NCI-H82 treated with DMSO at 0.1 percent for 48 hours (cell line): ENCODE measurements around the gene CUX1.

Source experiments
- DNase-seq: peaks from one replicate; lab custom pipeline; 2025; ENCODE audit not compliant: unreplicated experiment; lab: John Stamatoyannopoulos, UW

CUX1 gene

DNA sequence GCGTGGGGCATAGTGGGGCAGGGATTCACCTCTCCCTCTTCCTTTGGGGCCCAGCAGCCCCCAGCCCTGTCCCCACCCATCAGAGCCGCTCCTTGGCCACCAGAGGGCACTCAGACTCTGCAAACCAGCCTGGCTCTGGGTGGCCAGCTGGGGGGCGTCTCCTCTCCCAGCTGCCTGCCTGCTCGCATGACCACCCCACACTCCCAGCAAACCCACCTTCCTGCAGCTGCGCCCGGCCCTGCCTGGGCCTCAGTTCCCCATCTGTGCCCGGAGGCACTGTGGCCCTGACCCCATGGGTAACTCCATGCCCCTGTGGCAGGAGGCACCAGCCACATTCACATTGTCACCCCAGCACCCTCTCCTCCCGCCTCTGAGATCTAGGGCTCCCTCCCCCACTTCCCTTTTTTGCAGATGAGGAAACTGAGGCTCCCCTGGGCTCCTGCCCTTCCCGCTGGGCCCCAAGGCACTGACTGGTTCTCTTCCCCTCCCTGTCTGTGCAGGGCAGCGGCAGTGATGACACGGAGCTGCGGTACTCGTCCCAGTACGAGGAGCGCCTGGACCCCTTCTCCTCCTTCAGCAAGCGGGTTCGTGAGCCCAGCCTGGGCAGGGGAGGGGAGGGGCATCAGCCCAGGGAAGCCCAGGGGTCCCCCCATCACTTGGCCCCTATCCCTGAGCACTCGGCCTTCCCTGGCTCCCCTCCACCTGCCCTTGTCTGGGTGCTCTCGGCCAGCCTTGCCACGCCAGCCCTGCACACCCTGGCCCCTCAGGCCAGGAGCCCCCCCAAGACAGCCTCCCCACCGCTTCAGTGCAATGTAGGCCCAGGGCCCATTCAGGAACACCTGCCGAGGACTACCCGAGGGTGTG is 462.3 kb downstream of the CUX1 start:
- DNase-seq, result peak; percentile 44

DNA sequence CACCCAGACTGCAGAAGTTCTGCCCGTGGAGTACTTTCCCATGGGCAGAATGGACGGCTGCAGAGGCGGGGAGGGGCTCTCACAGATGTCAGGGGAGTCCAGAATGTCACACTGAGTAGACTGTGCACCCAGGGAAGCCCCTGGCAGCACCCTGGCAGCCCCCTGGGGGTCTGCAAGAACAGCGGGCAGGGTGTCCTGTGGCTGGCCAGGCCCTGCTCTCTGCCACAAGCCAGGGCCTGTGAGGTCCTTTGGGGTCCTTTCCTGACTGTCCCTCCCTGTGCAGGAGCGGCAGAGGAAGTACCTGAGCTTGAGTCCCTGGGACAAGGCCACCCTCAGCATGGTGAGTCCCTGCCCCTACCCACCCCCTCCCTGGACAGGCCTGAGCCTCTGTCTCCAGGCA is 463.1 kb downstream of the CUX1 start:
- no peak for DNase-seq

GRCh38 chr7:102281785-102282184 is 464.4 kb downstream of the CUX1 start:
- no peak for DNase-seq

- DNase-seq, result no peak
Observed at GRCh38 chr7:102282465-102283362, 465.3 kb downstream of the CUX1 start.

- no peak for DNase-seq
Observed at GRCh38 chr7:102283477-102284189, 466.2 kb downstream of the CUX1 start.

DNA sequence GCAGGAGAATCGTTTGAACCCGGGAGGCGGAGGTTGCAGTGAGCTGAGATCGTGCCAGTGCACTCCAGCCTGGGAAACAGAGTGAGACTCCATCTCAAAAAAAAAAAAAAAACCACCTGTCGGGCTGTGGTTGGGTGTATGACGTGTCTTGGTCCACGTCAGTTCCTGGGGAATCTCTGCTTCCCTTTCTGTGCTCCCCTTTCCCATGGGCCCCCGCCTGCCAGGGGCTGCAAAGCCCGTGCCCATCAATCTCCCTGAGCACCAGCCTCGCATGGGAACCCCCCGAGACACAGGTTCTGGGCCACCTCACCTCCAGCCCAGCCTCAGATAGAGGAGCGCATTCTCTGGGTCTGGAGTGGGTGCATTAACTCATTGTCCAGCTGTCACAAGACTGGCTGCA is 467.0 kb downstream of the CUX1 start:
- DNase-seq, result no peak

DNA sequence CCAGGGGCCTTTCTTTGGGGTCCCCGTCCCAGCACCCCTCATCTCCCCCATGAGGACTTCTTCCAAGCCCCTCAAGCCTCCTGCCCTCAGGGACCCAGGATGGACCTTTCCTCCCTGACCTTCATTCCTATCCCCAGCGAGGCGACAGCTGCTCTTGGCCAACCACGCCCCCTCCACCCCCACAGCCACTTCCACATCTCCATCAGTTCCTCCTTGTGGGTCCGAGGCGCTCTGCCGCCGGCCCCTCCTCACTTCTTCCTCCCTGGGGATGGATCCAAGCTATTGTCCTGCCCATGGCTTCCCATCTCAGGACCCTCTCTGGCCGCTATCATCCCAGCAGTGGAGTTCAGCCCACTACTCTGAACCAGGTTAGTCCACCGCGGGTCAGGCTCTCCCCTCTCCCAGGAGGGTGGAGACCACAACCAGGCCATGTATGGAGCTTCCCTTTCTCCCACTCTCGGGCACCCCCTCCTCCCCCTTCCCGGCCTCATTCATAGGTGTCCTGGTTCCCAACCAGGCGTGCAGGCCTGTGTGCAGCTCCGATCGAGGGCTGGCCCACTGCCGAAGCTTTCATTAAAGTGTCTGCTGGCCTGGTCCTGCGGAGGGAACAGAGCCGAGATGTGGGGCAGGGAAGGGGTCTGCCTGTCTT is 467.6 kb downstream of the CUX1 start:
- peak; percentile 34 for DNase-seq

DNA sequence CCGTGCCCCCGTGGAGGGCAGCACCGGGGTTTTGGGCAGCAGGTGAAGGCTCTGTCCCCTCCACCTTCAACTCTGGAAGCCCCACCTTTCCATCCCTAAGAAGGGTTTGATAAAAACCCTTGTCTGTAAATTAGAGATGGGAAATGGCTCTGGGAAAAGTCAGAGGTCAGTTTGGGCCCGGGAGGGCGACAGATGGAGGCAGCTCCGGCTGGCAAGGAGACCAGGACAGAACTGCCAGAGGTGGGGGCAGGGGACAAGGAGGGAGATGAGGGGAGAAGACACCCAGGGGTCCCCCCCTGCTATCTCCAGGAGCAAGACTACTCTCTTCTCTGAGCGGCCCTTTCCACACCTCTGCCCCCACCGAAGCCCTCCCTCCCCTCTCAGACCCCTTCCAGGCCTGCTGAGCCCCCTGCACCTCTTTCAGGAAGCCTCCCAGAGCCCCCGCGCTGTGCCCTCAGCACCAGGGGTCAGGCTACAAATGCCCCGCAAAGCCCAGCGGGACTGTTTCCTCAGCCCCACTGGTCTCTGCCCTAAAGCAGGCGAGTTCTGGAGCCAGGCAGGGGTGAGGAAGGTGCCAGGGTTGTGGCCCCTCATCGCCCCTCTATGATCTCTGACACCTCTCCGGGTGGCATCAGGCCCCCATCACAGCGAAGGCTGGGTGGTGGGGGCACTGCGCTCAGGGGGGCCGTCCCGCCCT is 468.3 kb downstream of the CUX1 start:
- DNase-seq, result no peak

GRCh38 chr7:102286237-102287110 is 469.0 kb downstream of the CUX1 start, which contains the start of gene SH2B2:
TSS of gene SH2B2 (plus strand) at chr7:102286868. CDS start at chr7:102300551, 13,683 bp downstream.
- no peak for DNase-seq

DNA sequence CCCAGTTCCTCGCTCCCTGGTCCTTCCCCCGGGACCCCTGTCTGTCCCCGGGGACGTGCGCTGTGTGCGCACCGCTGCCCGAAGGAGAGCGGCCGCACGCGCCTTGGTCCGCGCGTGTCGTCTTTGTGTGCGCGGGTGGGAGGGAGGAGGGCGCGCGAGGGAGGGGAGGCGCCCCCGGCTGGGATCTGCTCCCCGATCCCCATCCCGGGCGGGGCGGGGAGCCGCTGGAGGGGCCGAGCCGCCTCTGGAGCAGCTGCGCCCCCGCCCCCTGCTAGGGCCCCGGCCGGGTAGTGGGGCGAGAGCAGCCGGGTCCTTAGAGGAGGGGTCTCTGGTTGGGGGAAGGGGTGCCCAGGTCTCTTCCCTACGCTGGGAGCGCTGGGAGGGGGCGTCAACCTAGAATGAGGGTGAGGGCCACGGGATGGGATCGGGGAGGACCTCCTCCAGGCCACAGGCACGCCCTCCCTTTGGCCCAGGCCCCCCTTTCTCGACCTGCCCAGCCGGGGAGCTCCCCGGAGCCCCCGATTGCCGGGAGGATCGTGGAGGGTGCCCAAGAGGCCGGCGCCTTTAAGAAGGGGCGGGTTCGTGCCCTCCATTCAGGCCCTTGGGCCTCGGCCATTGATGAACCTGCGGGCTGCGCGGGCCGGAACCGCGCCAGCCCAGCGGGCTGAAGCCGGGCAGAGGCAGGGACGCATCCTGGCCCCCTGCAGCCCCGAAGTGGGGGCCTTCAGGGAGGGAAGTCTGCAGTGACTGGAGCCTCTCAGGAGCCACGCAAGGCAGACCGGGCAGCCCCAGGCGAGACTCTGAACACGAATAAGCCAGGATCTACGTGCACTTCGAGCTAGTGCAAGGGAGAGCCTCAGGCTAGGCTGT is 469.9 kb downstream of the CUX1 start:
- no peak for DNase-seq

- no peak for DNase-seq
Observed at GRCh38 chr7:102287981-102288278, 470.5 kb downstream of the CUX1 start.

- DNase-seq, result no peak
Observed at GRCh38 chr7:102288285-102288930, 471.0 kb downstream of the CUX1 start.

DNA sequence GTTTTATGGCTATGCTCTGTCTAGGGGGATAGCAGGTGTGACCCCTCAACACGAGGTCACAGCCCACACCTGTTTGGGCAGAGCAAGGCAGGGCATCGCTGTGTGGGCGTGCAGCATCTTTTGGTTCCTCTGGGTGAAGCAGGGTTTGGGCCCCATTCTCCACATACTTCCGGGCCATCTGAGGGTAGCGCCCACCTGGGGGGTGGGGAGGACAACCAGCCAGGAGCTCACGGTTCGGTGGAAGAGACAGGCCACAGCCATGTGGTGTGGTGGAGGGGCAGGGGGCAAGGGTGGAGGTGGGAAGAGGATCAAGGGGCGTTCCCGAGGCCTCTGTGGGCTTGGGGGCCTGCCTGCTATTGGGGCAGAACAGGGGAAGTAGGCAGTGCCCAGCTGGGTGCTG is 471.6 kb downstream of the CUX1 start:
- no peak for DNase-seq

GRCh38 chr7:102291056-102291915 is 473.9 kb downstream of the CUX1 start:
- DNase-seq, result no peak

GRCh38 chr7:102291916-102292267 is 474.5 kb downstream of the CUX1 start:
- no peak for DNase-seq

DNA sequence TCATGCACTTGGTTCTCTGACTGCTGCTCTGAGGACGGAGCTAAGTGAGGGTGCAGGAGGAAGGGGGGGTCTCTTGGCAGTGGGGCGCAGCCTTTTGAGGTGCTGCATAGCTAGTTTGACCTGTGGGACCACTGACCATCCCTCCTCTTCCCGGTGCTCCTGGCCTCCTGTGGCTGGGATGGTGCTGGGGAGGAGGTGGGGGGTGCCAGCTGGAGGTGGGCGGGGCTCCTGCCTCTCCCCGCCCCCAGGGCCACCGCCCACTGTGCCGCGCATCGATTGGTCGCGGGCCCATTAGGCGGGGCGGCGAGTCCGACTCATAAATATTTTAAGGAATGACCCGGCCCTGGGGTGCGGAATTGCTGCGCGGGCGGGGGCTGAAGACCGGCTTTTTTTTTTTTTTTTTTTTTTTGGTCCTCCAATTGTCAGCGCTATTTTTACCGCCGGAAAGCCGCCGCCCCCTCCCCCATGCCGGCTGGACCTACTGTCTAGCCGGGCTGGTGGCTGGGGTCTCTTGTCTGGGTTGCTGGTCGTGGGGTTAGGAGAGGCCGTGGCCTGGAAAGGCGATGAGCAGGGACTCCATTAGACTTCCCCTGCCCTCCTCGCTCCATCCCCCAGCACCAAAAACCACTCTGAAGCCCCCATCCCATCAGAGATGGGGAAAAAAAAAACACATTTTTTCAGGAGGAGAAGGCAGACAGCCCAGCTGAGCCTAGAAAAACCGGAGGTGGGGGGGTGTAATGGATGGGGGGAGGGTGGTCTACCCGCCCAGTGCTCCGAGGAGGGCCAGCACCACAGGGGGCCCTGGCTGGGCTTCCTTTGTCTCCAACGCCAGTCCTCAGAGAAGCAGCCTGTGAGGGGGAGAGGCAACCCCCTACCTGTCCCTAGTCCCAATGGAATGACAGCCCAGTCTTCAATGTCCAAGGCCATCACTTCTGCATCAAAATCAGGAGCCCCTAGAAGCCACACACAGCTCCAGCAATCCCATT is 475.7 kb downstream of the CUX1 start:
- no peak for DNase-seq
